GM21528 (cell line): Measurements from ENCODE around the gene ACACA.

Source experiments
- ATAC-seq: cut with Tn5 transposase; IDR thresholded peaks from one replicate; pipeline ENCODE4 v1.9.1; 2021; ENCODE audit warnings: mild to moderate bottlenecking, moderate library complexity; ENCODE audit not compliant: unreplicated experiment, low FRiP score

Gene ACACA

GRCh38 chr17:37054894-37055293, 351.7 kb downstream of the ACACA start:
- ATAC-seq = no peak

- no peak for ATAC-seq
Measured at GRCh38 chr17:37052450-37052849, 354.2 kb downstream of the ACACA start.

GRCh38 chr17:37051833-37052232, 354.8 kb downstream of the ACACA start:
- no peak for ATAC-seq

- ATAC-seq = no peak
Measured at GRCh38 chr17:37051381-37051780, 355.3 kb downstream of the ACACA start.

GRCh38 chr17:37050920-37051319, 355.7 kb downstream of the ACACA start:
- ATAC-seq = no peak

GRCh38 chr17:37048811-37049210, 357.8 kb downstream of the ACACA start:
- ATAC-seq = no peak

GRCh38 chr17:37047631-37048104, 359.0 kb downstream of the ACACA start:
- no peak for ATAC-seq

- ATAC-seq = no peak
Measured at GRCh38 chr17:37045351-37045922, 361.2 kb downstream of the ACACA start.

- no peak for ATAC-seq
Measured at GRCh38 chr17:37043201-37043600, 363.4 kb downstream of the ACACA start.

- no peak for ATAC-seq
Measured at GRCh38 chr17:37041932-37042331, 364.7 kb downstream of the ACACA start.

- no peak for ATAC-seq
Measured at GRCh38 chr17:37039269-37039668, 367.4 kb downstream of the ACACA start.

- ATAC-seq = no peak
Measured at GRCh38 chr17:37037590-37038155, 369.0 kb downstream of the ACACA start.
